Stimulated activated CD8-positive, alpha-beta memory T cell treated with anti-CD3 and anti-CD28 coated beads, Interleukin-7, amount 100 ng/mL, for 1 hour (primary cell): Measurements from ENCODE around the gene MED9.
"Not testable (repeated sequence)": the region's sequence is repeated elsewhere in the genome, so short reads cannot be mapped to it uniquely, and the experiment has no call there.

Source experiments
- DNase-seq, 2 donors: peaks; one replicate each; pipeline ENCODE4 v3.0.0-alpha.2; 2020; ENCODE audit warnings: low read depth in 2 of 2

MED9 gene

DNA sequence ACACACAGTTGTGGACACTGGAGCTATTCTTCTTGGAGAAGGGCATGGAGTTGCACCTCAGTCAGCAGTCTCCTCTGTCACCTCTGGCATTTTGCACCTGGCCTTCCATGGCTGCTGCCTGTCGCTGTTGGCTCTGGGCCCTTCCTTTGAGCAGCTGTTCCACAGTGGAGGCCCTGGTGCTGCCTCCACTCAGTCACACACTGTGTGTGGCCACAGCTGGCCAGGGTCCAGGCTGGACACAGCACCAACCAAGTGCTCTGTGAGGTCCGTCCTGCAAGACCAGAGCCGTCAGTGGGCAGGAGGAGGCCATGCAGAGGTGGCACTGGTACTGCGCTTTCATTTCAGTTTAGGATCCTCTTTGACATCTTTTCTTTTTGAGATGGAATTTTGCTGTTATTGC lies 21.6 kb upstream of the MED9 start:
- no peak for DNase-seq

DNA sequence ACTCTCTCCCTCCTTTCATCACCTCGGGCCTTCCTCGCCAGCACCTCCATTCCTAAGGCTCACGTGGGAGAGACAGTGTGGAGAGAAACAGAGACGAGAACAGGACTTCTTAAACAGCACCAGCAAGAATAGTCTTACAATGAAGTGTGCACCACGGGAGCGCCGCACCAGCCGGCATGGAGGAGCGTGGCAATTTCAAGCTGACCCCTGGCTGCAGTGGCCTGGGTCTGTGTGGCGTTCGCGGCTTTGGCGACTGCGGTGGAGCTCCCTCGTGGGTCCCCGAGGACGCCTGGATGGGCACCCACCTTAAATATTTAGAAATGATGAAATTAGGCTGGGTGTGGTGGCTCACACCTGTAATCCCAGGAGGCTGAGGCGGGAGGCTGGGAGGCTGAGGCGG lies 20.5 kb upstream of the MED9 start:
- DNase-seq: no peak

GRCh38 chr17:17457680-17458079 lies 19.1 kb upstream of the MED9 start:
- no peak for DNase-seq

DNA sequence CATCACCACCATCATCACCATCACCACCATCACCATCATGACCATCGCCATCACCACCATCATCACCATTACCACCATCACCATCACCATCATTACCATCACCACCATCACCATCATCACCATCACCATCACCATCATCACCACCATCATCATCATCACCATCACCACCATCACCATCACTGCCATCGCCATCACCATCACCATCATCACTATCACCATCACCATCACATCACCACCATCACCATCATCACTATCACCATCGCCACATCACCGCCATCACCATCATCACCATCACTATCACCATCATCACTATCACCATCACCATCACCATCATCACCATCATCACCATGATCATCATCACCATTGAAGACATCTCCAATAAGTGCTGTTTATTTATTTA lies 16.8 kb upstream of the MED9 start:
- no peak for DNase-seq

- DNase-seq: no peak
Observed at GRCh38 chr17:17462048-17462824, 14.6 kb upstream of the MED9 start.

DNA sequence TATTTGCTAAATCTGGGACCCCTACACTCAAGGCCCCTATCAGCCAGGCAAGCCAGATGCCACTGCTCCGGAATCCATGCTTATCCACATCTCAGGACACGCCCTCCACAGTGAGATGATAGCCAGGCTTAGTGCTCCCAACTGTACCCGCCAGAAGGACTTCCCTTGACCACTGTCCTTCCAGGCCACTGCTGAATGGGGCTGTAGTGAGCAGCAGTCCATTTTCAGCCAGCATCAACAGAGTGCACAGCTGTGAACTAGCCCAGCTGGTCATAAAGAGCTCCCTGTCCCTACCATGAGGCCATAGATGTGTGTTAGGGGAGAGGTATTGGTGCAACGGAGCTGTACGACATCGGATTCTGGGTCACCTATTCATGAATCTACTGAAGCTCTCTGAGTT lies 13.0 kb upstream of the MED9 start:
- no peak for DNase-seq

DNA sequence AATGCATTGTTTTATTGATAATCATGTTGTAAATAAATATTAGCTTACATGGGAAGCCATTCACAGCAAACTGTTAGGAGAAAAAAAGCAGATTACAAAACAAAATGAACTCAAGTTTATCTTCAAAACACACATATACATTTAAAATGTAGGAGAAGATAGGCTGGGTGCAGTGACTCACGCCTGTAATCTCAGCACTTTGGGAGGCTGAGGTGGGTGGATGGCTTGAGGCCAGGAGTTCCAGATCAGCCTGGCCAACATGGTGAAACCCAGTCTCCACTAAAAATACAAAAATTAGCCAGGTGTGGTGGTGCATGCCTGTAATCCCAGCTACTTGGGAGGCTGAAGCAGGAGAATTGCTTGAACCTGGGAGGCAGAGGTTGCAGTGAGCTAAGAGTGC lies 10.9 kb upstream of the MED9 start:
- DNase-seq: not testable (repeated sequence)

GRCh38 chr17:17466511-17466910 lies 10.3 kb upstream of the MED9 start:
- DNase-seq: no peak

DNA sequence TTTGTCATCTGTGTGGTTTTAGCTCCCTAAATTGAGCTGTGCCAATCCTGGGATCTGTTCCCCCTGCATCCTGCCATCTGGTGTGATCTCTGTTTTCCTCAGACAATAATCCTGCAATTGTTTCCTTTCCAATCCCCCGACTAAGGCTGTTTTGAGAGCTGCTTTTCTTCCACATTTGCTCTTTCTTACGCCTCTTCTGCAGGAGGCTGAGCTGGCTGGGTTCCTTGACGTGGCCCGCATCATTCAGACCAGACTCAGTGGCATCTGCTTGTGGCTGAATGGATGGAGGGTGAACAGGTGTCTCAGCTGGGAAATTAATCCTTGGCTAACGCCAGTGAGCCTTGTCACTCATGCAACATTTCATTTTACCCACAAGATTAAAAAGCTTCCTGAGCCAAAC lies 9.8 kb upstream of the MED9 start:
- no peak for DNase-seq

DNA sequence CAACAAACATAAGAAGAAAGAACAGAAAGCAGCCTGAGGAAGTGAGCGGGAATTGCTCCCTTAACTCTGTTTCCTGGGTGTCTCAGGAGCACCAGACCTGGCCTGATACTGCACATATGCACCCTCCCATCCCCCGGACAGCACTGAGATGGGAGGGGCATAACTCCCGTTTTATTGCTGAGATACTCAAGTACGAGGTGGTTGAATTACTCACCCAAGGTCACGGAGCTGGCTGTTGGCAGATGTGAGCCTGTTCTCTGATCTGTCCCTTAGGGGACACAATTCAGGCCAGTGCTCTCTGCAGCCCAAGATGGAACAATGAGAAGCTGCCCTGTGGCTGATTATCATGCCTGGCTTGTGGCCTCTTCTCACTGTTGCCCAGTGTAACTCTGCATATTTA lies 9.1 kb upstream of the MED9 start:
- DNase-seq: no peak

GRCh38 chr17:17468217-17469010 lies 8.4 kb upstream of the MED9 start:
- no peak for DNase-seq

DNA sequence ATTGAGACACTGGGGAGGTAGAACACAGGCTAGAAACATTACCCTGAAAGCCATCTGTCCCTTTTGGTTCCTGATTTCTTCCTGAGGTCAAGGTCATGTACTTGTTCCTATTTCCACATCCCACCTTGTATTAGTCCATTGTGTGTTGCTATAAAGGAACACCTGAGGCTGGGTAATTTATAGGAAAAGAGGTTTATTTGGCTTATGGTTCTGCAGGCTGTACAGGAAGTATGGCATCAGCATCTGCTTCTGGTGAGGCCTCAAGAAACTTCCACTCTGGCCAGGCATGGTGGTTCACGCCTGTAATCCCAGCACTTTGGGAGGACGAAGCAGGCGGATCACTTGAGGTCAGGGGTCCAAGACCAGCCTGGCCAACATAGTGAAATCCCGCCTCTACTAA lies 7.4 kb upstream of the MED9 start:
- DNase-seq: no peak

- DNase-seq: no peak
Observed at GRCh38 chr17:17469996-17470395, 6.8 kb upstream of the MED9 start.

DNA sequence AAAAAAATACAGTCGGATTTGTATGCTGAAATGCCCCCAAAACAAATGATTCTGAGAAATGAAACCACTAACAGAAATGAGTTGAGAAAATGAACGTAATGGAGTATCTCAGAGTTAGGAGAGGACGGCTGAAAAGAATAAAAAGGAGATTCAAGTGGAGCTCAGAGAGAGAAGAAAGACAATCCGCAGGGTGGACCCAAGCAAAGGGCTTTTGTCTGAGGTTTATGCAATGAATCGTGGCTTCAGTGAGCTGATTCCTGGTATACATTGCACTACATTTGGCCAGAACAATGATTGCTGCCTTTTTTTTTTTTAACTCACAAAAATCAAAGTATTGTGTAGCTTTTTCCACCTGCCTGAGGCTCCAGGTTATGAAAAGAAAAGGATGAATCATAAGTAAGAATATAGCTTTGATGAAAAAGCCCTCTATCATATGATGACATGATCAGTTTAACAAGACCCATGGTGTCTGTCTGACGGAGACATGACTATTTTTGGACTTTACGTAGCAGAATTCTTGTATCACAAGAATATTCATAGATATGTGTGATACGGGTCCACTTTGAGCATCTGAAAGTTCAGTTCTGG lies 4.4 kb upstream of the MED9 start:
- no peak for DNase-seq

DNA sequence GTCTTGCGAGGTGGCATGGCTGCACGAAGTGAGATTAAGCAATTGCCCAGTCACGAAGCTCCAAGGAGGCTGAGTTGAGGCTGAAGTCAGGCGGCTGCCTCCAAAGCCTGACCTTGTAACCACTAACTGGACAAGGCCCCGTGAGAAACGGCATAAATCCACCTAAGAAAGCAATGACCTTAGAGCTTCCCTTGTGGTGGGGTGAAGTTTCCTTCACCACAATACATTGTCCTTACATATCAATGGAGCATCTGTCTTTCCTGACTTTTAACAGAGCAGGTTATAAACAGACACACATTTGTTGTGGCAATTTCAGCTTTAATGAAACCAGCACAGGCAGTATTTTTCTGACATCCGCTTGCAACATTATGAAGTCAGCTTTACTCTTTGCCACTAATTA lies 2.5 kb upstream of the MED9 start:
- DNase-seq: no peak

- no peak for DNase-seq
Observed at GRCh38 chr17:17479209-17479608, 2.4 kb downstream of the MED9 start.

DNA sequence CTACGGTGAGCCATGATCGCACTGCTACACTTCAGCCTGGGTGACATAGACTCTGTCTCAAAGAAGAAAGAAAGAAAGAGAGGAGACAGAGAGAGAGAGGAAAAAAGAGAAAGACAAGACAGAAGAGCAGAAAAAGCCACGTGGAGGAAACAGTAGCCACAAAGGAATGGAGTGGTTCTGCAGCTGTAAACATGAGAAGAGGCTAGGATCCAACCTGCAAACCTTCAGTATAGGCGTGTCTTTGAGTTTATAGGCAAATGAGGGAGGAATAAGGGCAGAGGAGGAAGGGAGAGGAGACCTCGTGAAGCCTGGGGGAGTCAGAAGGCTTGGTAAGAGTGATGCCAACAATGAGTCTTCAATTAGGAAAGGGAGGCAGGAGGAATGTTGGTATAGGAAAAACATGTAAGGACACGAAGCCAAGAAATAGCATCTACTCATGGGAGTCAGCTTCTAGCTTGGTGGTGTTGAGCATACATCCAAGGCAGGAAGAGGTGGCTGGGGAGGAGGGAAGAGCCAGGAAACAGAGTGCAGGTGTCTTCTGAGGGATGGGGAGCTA lies 3.9 kb downstream of the MED9 start:
- DNase-seq: no peak

DNA sequence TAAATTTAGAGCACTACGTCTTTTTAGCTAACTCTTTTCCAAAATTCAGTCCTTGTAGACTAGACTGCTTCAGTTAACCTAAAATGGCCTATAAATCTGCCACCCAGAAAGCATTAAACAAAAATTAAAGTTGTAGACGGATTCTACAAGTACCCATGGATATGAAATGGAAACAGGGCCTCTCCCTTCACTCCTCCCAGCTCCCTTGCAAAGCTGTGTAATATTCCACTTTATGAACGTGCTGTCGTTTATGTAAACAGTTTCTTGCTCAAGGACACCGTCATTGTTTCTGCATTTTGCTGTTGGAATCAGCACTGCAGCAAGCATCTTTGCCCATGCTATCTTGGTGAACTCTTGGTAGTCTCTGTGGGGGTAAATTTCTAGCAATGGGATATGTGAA lies 5.1 kb downstream of the MED9 start:
- DNase-seq: no peak

GRCh38 chr17:17484451-17484899 lies 7.7 kb downstream of the MED9 start:
- DNase-seq: no peak

DNA sequence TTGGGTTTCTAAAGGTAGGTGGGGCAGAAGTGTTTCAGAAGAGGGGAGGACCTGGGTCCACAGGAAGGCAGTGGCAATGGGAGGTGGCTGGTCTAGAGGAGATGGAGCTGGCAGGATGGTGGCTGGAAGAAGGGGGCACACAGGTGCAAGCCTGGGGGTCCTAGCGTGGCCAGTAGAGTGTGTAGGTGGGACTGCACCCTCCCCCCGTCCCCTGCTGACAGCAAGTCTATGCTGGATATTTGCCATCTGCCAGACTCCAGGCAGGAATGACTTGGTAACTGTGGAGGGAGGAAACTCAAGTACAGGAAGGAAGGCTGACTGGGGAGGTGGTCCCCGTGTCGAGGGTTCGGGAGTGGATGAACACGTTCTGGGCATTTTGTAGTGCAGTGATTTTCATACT lies 8.6 kb downstream of the MED9 start:
- DNase-seq: no peak

- not testable (repeated sequence) for DNase-seq
Observed at GRCh38 chr17:17486416-17486815, 9.6 kb downstream of the MED9 start.

DNA sequence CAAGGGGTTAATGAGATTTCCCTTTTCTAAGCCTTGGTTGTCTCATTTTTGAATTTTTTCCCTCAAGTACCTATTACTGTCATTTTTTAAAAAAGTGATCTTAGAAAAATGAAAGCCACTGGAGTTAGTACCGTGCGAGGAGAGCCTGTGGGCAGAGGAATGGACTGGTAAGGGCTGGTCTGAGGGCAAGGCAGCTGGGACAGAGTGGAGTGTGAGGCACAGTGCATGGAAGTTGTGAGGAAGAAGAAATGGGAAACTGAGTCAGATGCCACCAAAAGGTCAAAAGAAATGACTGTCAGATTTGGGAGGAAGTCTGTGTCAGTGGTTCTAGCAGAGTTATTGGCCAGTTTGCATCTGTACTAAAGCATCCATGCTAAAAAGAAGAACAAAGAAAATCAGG lies 11.2 kb downstream of the MED9 start:
- DNase-seq: no peak

DNA sequence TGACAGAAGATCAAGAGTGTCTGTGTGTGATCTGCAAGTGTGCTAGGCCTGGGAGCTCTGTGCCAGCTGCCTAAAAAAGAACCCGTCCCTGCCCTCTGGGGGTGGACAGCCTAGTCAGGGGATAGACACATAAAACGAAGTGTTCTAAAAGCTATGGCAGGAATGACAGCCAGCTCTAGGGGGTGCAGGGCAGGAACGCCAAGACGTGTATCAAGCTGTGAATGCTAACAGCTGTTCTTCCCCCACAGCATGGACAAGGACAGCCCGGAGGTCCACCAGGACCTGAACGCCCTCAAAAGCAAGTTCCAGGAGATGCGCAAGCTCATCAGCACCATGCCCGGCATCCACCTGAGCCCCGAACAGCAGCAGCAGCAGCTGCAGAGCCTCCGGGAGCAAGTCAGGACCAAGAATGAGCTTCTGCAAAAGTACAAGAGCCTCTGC lies 14.3 kb downstream of the MED9 start:
- DNase-seq: no peak
